ENCODE data around the gene CCS. TPM values are rescaled to one million over a fixed set of nuclear protein-coding genes. Genes with fewer than 3 reads are reported as not detected.

CCS gene, protein sequence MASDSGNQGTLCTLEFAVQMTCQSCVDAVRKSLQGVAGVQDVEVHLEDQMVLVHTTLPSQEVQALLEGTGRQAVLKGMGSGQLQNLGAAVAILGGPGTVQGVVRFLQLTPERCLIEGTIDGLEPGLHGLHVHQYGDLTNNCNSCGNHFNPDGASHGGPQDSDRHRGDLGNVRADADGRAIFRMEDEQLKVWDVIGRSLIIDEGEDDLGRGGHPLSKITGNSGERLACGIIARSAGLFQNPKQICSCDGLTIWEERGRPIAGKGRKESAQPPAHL
- total RNA-seq = 29.7 and 33.5 TPM in 2 replicates

DNA sequence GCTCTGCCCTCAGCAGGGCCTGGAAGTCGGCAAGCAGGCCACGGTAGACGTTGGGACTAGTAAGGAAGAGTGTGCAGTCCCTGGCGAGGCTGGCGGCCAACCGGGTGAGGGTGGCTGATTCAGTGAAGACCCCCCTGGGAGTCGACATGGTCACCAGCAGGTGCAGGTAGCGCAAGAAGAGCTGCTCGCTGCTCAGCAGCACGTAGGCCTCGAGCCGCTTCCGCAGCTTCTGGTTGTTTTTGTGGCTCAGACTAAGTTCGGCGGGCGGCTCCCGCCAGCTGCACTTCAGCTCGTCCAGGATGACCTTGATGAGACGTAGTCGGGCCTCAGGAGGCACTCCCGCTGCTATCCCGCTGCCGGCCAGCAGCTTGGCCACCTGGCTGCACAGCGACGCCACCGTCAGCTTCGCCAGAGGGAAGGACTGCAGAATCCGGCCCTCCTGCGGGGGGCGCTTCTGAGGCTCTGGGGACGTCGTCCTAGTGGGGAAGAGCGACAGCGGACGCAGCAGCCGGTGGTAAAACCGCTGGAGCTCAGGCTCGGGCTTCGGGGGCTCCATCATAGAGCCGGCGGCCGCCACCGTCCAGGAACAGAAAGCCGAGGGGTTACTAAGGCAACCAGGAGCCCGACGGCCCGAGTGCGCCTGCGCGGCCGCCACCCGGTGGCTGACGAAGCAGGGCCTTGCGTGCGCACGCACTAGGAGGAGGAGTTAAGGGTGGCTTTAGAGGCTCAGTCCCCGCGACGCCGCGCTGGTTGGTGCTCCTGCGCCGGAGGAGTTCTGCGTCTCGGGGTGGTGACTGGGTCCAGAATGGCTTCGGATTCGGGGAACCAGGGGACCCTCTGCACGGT, at the start of gene CCS, which contains the start of gene CCDC87:
Gene CCS, plus strand, starts transcription at position 729 of the 846 bp plus-strand sequence. Its CDS starts 77 bp downstream, at position 806.
Gene CCDC87, minus strand, starts transcription at position 607 of the 846 bp plus-strand sequence. Its CDS starts 48 bp downstream, at position 559.

DNA sequence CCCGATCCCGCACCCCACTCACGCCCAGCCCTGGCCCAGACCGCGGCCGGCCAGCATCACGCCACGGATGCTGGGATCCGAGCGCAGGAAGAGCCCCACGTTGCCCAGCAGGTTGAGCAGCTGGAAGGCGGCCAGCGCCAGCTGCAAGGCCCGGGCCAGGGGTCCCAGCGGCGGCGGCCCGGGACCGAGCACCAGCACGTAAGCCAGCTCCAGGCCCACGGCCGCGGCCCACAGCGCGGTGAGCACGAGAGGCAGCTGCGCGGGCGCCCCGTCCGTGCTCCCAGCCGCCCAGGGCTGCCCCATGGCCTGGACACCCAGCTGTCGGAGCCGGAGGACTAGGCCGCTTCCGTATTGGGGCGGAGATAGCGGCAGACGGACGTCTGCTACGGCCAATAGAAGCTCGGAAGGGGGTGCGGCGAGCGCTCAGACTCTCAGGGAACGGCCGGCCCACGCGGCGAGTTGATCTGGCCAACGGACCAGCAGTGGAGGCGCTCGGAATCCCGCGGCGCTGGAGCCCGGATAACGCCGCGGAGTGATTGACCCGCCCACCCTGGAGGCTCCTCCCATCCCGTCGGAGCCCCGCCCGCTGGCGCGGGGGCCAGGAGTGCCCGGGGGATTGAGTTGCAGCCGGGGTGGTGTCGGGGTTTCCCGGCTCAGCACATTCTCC, 47.2 kb upstream of the CCS start, which contains the start of gene ZDHHC24:
Gene ZDHHC24, minus strand, starts transcription at position 348 of the 667 bp plus-strand sequence. Its CDS starts 45 bp downstream, at position 303.

DNA sequence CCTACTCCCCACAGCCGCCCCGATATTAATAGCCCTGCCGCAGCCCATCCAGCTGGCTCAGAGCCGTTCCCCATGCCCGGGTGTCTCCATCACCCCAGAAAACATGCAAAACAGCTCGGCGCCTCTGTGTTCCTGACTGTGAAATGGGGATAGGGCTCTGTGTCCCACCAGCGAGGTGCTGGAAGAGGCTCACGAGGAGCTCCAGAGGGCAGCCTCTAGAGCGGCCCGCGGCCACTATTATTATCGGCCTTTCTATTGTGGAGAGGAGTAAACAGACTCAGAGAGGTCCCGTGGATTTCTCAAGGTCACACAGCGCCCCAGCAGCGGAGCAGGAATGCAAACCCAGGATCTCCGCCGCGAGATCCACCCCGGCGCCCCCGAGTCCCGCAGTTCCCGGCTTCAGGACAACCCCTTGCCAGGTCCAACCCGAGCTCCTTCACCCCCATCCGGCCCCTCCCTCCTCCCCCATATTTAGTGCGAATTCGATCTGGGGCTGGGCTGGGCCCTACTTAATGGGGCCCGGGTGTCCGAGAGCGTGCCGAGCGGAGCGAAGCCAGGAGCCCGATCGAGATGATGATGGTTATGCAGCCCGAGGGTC, 46.5 kb upstream of the CCS start, which contains the start of gene ACTN3:
Gene ACTN3, plus strand, starts transcription at position 536 of the 598 bp plus-strand sequence. Its CDS starts 35 bp downstream, at position 571.

DNA sequence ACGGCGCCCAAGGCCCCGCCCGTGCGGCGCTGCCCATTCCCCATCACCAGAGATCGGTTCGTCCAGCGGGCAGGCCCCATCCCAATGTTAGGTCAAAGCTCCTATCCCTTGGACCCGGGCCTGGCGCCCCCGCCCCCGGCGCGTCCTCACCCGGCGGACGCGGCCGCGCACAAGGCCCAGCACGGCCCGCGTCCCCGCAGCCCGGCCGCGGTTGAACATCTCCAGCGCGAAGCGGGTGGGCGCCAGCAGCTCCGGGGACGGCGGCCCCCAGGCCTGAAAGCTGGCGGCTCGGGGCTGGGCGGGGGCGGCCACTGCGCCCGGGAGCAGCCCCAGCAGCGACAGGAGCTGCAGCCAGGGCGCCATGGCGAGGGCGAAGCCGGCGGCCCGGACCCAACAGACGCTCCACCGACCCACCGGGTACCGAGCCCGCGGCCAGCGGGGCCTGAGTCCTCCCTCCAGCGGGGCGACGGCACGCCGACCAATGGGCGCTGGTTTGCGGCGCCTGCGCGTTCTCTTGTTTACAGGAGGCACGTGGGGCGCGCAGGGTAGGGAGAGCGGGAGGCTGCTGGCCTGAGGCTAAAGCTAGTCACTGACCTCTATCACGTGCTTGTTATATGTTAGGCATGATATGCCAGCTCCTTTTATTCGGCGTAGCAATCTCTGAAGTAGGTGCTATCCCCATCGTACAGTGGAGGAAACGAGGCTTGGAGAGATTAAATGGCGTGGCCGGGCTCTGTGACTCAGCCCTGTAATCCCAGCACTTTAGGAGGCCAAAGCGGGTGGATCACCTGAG, 24.7 kb upstream of the CCS start, which contains the start of gene CTSF:
Gene CTSF, minus strand, starts transcription at position 483 of the 793 bp plus-strand sequence. Its CDS starts 120 bp downstream, at position 363.

DNA sequence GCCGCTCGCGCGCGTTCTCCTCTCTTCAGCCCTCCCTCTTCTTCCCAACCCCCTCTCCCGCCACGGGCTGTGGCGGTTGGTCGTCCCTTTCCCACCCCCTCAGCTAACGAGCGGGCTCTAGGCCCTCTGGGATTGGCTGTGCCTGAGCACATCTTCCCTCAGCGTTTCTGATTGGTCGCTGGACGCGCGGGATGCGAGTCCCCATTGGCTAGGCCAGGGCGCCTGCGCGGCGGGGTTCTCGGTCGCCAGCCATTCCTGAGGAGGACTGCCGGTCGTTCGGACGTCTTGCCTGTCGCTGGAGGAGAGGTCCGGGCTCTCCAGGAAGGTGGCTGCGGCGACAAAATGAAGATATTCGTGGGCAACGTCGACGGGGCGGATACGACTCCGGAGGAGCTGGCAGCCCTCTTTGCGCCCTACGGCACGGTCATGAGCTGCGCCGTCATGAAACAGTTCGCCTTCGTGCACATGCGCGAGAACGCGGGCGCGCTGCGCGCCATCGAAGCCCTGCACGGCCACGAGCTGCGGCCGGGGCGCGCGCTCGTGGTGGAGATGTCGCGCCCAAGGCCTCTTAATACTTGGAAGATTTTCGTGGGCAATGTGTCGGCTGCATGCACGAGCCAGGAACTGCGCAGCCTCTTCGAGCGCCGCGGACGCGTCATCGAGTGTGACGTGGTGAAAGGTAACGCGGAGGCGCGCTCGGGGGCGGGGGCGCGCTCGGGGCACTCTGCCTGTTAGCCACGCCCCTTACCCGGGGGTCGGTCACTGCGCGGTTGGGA, 23.6 kb downstream of the CCS start, which contains the start of gene RBM14:
Gene RBM14, plus strand, starts transcription at position 252 of the 776 bp plus-strand sequence. Its CDS starts 91 bp downstream, at position 343.

DNA sequence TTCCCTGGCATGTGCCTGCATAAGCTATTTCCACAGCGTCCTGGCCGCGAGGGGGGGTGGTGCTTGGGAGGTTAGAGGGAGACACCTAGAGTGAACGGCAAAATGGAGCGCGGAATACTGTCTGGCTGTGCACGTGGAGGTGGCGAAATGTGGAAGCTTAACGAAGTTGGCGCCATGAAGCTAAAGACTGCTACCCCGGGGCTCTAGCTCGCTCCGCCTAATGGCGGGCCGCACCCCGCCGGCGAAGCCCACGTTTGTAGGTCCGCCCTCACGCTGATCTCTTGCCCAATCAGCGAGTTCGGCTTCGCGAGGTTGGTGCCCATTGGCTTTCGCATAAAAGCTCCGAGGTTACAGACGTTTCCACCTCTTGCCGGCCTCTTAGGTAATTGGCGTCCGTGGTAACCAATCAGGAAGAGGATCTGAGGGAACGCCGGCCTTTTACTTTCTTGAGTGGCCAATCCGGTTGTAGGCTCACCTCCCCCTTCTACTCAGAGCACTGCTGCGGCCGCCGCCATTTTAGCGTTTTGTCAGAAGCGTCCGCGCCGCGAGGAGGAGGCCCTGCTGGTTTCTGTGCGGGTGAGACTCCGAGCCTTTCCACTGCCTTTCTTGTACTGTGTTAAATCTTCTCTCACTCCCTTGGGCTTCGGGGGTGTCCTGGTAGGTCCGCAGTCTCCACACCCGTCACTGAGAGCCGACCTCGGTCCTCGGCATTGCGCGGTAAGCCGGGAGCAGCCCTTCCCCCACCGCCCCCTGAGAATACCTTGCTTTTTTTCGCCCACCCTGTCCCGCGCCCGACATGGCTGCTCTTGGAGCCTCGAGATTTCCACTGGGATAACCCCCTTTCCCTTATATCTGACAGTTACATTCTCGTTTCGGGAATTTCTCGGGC, 45.4 kb downstream of the CCS start, which contains the start of gene RBM4:
Gene RBM4, plus strand, starts transcription at position 527 of the 889 bp plus-strand sequence. CDS start 1,009 bp downstream, outside the sequence.

Other genes with a start within 250 kb of the CCS start
- gene BRMS1, start 248.1 kb upstream of the CCS start, total RNA-seq = 30.1 and 44.9 TPM in 2 replicates
- 39.1 and 41.3 TPM in 2 replicates for gene B4GAT1, start 245.6 kb upstream of the CCS start, total RNA-seq
- gene SLC29A2, start 221.4 kb upstream of the CCS start, total RNA-seq = 0.26 TPM in 1 of 2 replicates, not detected in the other
- gene NPAS4, start 172.2 kb upstream of the CCS start, total RNA-seq = under 0.01 TPM in 1 of 2 replicates, not detected in the other
- gene MRPL11, start 154.3 kb upstream of the CCS start, total RNA-seq = 44.0 and 45.0 TPM in 2 replicates
- 6.7 and 8.4 TPM in 2 replicates for gene PELI3, start 126.3 kb upstream of the CCS start, total RNA-seq
- gene DPP3, start 112.8 kb upstream of the CCS start, total RNA-seq = 24.4 and 52.5 TPM in 2 replicates
- gene BBS1, start 82.5 kb upstream of the CCS start, total RNA-seq = 18.6 and 33.6 TPM in 2 replicates
- 20.8 and 25.0 TPM in 2 replicates for gene ZDHHC24, start 47.1 kb upstream of the CCS start, total RNA-seq
- under 0.01 and 0.26 TPM in 2 replicates for gene ACTN3, start 46.3 kb upstream of the CCS start, total RNA-seq
- gene CTSF, start 24.6 kb upstream of the CCS start, total RNA-seq = 70.1 and 83.0 TPM in 2 replicates
- 0.26 and 0.58 TPM in 2 replicates for gene CCDC87, start 122 bp upstream of the CCS start, total RNA-seq
- 20.8 and 29.2 TPM in 2 replicates for gene RBM14, start 23.4 kb downstream of the CCS start, total RNA-seq
- gene RBM4, start 45.5 kb downstream of the CCS start, total RNA-seq = 84.7 and 97.9 TPM in 2 replicates
- 17.2 and 17.7 TPM in 2 replicates for gene RBM4B, start 84.7 kb downstream of the CCS start, total RNA-seq
- gene SPTBN2, start 136.0 kb downstream of the CCS start, total RNA-seq = 0.12 and 0.85 TPM in 2 replicates